GM18868 (cell line): Measurements from ENCODE around the gene WDR43.

Source experiments
- ATAC-seq: cut with Tn5 transposase; IDR thresholded peaks from one replicate; pipeline ENCODE4 v1.9.1; 2021; ENCODE audit warnings: mild to moderate bottlenecking, moderate library complexity; ENCODE audit not compliant: unreplicated experiment

WDR43 gene

DNA sequence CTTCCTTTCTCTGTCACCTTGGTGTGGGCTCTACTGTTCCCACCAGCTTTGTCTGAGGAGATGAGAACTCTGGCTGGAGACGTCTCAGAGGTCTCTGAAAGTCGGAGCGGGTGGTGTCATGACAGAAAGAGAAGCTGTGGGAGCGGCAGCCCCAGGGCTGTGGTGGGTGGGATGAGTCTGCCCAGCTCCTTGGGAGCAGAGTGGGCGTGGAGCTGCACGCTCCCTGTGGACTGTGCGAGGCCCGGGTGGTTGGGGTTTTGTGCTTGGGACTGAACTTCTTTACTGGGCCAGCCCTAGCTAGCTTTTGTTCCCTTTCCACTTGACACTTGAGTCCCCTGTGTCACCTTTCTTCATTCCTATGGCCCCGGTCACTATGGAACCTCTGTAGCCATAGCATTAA is 97.0 kb downstream of the WDR43 start:
- ATAC-seq, result no peak

DNA sequence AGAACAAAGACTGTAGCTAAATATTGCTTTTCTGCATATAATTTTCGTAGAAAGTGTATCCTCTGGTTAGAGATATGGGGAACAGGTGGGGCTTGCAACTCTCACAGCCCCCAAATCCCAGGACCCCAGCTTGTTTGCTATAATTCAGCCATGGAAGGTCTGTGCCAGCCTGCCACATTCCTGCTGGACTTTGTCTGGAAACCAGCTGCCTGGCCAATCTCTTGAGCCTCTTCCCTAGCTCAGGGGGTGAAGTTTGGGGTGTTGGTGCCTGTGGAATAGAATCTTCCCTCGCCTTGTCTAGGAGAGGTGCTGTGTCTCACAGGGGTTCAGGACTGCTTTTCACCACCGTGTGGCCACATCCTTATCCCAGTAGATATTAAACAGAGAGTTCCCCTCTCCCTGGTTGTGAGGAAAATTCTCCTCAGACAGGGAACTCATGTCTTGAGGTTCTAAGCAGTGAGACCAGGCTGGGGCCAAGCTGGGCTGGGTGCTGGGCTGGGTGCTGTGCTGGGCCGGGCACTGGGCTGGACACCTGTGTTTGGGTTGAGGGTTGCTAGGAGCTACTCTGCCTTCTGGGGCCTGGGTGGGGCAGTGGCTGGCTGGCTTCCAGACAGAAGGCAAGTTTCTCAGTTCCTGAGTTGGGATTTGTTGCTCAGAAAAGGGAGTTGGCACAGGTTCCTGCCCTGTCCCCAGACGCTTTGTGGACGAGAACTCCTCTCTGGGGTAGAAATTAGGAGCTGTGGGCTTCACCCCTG is 98.9 kb downstream of the WDR43 start:
- ATAC-seq, result no peak

DNA sequence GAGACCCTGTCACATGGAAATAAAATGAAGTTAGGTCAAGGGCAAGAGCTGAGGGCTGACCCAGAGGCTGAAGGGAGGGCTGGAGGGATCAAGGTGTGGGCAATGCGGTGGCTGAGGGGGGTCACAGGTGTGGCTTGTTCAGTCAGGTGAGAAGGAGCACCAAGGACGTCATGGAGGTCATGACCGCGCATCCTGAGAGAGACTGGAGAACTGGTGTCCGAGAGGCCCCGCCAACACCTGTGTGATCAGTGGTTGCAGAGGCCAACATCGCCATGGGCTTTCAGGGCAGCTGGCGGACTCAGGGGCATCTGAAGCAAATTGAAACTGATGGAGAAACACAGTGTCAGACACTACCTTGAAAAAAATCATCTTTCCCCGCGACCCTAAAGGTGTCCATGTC is 99.6 kb downstream of the WDR43 start:
- no peak for ATAC-seq

DNA sequence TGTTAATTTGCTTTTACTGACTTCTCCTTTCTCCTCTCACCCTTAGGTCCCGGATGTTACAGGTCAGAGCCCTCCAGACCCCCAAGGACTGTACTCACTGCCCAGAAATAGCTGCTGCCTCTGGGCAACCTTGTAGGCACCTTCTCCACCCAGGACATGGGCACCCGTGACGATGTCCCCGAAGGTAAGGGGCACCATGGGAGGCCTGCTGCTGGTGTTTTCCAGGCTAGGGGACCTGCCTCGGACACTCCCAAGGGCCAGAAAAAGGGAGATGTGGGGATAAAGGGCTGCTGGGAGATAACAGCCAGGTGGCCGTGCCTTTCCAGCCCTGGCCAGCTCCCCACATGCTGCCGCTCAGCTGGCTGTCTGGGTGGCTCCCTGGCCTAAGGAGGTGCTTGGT is 100.2 kb downstream of the WDR43 start:
- ATAC-seq, result no peak

DNA sequence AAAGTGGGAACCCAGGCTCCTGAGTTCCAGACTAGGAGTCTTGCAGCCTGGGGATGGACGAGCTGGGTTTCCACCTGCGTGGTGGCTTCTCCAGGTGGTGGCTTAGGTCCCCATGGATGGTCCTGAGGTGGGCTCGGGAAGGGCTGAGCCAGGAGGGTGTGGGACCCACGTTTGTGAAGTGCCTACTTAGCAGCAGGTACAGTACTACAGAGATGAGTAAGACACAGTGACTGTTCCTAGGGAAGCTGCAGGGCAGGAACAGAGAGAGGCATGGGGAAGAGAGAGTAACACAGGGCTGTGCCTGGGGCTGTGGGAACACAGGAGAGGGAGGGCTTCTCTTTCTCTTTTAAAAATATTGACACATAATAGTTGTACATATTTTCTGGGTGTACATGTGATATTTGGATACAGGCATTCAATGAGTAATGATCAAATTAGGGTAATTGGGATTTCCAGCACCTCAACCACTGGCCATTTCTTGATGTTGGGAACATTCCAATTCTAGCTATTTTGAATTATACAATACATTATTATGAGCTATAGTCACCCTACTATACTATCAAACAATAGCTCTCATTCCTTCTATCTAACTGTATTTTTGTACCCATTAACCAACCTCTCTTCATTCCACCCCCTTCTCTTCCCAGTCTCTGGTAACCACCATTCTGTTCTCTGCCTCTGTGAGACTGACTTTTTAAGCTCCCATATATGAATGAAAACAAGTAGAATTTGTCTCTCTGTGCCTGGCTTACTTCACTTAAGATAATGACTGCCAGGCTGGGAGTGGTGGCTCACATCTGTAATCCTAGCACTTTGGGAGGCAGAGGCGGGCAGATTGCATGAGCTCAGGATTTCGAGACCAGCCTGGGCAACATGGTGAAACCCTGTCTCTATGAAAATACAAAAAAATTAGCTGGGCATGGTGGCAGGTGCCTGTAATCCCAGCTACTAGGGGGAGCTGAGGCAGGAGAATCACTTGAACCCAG is 101.6 kb downstream of the WDR43 start:
- no peak for ATAC-seq

DNA sequence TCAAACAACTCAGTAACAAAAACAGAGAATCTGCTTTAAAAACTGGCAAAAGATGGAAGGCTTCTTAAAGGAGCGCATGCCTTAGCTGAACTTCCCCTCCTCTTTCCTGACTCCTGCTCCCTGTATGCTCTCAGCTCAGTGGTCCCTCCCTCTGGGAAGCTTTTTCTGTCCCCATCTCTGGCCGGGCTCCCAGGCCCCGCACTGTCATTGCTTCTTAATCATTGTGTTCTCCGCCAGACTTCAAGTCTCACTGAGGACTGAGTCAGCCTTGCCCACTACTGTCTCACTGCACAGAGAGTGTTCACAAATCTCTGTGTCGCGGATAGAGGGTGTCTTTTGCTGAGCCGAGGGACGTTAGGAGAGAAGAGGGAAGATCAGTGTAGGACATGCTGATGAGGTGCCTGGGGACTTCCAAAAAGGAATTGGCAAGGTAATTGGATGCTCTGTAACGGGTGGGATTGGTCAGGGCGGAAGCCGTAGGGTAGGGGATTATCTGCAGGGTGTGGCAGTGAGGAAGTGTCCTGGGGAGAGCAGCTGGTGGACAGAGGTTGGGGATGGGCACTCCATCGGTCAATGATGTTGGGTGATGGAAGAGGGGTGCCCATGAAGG is 102.9 kb downstream of the WDR43 start:
- ATAC-seq, result no peak
